GM10266 (cell line): Measurements from ENCODE around the gene C3orf18.

ENCODE experiments used
- DNase-seq: peaks from one replicate; pipeline ENCODE4 v3.0.0; 2012; ENCODE audit errors: extremely low spot score
- TF ChIP-seq, protein P1 (sequence below): IDR thresholded peaks from 2 replicates; pipeline ENCODE4 v1.5.1; 2012; ENCODE audit warnings: mild to moderate bottlenecking, low read depth; ENCODE audit not compliant: control insufficient read depth, insufficient read depth; ENCODE audit errors: missing control alignments

C3orf18 gene

DNA sequence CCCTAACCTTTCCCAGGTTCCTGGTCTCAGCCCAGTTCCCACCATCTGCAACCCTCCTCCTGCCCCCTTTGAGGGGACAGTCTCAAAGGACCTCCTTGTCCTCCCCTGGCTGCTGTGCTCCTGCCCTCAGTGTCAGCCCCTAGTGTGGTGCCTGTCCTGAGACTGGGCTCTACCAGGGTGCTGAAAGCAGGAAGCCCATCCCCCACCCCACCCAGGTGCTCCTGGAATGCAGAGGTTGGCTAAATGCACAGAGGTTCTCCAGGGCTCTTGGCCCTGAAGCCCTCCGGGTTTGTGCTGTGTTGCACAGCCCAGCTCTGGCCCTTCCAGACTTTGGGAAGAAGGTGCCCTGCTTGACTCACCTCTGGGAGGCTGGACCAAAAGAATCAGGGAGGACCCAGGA is 21.8 kb downstream of the C3orf18 start:
- TF ChIP-seq, protein P1, sequence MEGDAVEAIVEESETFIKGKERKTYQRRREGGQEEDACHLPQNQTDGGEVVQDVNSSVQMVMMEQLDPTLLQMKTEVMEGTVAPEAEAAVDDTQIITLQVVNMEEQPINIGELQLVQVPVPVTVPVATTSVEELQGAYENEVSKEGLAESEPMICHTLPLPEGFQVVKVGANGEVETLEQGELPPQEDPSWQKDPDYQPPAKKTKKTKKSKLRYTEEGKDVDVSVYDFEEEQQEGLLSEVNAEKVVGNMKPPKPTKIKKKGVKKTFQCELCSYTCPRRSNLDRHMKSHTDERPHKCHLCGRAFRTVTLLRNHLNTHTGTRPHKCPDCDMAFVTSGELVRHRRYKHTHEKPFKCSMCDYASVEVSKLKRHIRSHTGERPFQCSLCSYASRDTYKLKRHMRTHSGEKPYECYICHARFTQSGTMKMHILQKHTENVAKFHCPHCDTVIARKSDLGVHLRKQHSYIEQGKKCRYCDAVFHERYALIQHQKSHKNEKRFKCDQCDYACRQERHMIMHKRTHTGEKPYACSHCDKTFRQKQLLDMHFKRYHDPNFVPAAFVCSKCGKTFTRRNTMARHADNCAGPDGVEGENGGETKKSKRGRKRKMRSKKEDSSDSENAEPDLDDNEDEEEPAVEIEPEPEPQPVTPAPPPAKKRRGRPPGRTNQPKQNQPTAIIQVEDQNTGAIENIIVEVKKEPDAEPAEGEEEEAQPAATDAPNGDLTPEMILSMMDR: no peak
- no peak for DNase-seq

DNA sequence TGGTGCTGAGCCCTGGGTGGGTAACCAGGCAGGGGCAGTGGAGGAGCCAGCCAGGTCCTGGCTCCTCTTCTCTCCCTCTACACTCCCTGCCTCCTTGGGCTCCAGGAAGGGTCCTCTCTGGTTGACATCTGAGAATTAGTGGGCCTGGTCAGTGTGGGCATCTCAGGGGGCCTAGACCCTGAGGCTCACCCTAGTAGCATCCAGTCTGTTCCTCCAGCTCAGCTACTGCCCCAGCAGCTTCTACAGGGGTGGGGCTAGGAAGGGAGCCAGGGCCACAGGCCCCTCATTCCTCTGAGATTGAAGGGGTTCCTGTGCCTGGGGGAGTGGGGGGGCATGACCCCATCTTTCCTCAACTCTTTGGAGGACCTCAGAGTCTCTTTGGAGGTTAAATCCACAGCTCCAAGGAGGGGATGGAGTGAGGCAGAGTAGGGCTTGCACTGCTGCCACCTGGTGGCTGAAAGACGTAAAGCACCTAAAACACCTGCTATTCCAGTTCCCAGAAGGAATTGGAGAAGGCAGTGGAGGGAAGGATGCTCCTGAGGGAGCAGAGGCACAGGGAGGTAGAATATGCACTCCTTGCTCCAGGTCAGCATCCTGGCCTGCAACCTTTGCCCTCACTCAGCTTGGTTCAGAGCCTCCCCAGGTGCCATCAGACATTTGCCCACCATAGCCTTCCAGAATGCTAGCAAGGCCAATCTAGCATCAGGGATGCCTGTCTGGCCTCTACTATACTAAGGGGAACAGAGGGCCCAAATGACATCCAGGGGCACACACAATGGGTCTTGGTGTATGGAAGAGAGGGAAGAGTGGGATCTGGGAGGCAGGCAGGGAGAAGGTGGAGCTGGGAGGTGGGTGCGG is 25.1 kb downstream of the C3orf18 start:
- TF ChIP-seq, protein P1: peak; percentile 85
- DNase-seq: peak; percentile 77

DNA sequence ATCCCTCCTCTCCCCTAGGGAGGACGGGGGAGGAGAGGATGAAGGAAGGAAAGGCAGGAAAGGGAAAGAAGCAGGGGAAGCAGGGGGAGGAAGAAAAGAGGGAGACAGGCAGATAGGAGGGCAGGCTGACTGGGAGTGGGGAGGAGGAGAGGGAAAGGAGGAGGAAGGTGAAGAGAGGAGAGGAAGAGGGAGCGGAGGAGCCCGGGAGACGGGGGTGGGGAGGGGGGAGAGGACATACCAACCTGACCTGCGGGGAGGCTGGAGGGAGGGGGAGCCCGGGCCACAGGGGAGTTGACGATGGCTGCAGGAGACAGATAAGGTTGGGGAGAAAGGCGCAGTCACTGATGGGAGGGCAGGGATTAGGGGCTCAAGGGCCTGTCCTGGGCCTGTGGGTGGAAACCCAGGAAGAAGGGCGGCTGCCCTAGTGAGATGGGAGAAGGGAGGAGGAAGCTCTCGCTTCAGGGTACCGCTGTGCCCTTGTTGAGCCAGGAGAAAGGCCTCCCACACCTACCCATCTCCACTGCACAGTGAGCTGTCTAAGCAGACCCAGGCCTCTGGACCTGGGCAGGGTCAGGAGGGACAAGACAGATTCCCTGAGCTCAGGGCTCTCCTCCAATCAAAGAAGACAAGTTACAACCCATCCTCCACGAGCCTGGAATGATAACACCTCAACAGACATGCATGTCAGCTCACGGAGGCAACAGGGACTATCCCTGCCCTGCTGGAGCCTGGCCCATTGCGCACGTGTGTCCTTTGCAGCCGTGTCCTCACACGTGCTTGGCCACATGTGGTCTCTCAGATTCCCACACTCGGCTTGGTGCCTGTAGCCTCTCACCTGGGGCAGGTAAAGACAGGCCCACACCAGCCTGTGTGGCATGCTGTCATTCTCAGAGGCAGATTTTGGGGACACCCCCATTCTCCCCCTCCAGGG is 27.9 kb downstream of the C3orf18 start:
- no peak for DNase-seq
- TF ChIP-seq, protein P1: no peak

DNA sequence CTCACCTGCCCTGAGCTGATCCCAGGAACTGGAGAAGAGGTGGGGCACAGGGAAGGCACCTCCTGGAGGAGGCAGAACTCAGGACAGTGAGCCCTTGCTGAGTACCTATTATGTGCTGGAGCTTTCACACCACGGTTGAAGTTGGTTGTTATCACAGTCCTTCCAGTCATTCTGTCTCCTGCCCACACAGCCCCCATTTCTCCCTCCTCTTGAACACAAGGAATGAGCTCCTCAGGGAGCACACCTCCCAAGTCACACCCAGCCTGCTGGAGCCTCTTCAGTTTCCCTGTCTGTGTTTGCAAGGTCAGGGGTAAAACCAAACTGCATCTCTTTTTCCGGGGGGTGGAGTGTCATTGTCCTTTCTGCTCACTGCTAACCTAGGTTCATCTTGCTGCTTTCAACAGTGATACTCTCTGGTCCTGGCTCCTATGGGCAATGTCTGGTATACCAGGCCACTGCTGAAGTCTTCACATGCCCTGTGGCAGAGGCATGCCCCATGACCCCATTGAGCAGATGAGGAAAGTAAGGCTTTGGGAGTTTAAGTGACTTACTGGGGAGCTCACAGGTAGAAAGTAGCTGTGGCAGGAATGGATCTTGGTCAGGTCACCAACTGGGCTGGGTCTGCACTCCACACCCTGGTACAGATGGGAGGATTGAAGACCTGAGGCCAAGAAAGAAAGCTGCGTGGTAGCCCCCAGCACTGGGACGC is 30.0 kb downstream of the C3orf18 start:
- TF ChIP-seq, protein P1: no peak

DNA sequence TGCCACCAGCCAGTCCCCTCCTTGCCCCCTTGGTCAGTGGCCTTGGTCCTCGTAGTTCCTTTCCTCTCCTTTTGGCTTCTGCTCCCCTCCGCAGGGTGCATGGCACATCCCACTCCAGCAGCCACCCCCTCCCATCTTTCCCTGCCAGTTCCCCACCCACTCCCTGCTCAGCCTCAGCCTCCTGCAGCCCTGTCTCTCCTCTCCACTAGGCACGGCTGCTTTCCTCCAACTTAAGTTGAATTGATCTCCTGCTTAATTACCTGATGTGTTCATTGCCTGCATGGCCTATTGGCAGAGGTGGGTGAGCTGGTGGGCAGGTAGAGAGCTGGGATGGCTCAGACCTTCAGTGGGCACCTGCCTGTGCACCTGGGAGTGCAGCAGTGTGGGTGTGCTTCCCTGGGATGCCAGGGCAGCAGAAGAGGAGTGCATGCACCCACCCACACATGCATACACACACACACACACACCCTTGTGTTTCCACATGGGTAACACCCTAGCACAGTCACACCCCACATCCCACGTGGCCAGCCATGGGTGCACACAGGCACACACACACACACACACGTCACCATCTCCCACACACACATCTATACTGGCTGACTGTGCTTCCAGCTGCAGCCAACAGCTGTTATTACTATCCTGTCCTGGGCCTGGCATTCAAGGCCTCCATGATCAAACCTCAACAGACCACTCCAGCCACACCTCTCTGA is 30.9 kb downstream of the C3orf18 start:
- TF ChIP-seq, protein P1: no peak
- no peak for DNase-seq

More for the DNA sequence above, 30.0 kb downstream of the C3orf18 start:
- no peak for DNase-seq

DNA sequence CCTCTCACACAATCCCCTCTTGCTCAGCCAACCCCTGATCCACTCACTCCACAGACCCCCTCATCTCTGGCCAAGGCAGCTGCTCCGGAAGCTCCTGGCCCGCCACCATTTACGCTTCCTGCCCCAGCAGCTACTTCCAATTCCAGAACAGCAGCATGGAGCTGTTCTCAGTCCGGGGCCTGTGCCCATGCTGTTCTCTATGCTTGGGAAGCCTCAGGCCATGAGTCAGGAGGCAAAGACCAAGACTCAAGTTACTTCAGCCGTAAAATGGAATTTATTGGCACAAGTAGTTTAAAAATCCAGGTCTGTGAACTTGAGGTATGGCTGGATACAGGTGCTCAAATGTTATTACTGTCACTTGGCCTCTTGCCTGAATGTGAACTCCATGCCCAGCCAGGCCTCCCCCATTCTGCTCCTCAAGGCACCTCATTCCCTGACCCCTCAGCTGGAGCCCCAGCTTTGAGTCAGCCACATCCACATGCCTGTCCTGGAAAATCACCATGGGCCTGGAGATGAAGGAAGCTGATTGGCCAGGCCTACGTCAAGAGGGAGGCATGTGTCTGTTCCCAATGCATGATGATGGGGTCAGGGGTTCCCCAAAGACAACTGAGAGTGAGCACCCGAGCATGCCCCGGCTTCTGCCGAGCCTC is 32.7 kb downstream of the C3orf18 start:
- no peak for DNase-seq
- TF ChIP-seq, protein P1: no peak
